HG03378 (cell line): Measurements from ENCODE around the gene EXOSC9.
A peak's percentile ranks its signal among the peaks of the same experiment; 100 is the strongest.
"Not testable (repeated sequence)": the region's sequence is repeated elsewhere in the genome, so short reads cannot be mapped to it uniquely, and the experiment has no call there.

ENCODE experiments used
- ATAC-seq: cut with Tn5 transposase; IDR thresholded peaks from one replicate; pipeline ENCODE4 v1.9.1; 2021; ENCODE audit warnings: mild to moderate bottlenecking, moderate library complexity; ENCODE audit not compliant: unreplicated experiment

EXOSC9 gene, protein sequence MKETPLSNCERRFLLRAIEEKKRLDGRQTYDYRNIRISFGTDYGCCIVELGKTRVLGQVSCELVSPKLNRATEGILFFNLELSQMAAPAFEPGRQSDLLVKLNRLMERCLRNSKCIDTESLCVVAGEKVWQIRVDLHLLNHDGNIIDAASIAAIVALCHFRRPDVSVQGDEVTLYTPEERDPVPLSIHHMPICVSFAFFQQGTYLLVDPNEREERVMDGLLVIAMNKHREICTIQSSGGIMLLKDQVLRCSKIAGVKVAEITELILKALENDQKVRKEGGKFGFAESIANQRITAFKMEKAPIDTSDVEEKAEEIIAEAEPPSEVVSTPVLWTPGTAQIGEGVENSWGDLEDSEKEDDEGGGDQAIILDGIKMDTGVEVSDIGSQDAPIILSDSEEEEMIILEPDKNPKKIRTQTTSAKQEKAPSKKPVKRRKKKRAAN

DNA sequence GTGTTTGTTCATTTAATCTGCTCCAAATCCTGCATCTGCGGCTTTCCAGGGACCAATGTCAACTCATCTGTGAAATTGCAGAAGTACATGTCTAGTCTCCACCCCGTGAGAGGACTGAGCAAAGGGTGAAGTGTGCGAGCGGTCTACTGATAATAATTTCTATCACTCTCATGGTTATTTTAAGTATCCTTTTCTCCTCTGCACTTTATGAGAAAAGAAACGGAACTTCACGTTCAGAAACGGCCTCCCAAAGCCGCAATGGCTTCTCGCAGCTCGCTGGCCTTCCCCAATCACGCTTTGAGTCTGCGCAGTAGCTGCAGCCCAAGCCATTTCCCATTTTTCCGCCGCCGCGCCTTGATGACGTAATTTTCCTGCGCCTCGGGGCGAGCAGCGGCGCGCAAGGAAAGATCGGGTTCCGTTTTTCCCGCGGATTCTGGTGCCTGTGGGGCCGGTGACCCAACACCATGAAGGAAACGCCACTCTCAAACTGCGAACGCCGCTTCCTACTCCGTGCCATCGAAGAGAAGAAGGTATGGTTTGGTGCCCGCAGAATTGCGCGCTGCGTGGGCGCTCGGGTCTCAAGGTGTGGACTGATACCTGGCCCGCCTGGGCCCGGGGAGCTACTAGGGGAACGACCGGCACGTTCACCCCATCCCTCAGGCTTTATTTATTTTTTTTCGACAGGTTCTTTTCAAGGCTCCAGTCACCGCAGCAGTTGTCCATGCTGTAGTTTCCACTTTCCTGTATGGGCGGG, at the start of gene EXOSC9:
TSS of gene EXOSC9 (plus strand) at position 363 of the 754 bp plus-strand sequence. CDS start at position 465, 102 bp downstream.
- ATAC-seq = peak; percentile 78

DNA sequence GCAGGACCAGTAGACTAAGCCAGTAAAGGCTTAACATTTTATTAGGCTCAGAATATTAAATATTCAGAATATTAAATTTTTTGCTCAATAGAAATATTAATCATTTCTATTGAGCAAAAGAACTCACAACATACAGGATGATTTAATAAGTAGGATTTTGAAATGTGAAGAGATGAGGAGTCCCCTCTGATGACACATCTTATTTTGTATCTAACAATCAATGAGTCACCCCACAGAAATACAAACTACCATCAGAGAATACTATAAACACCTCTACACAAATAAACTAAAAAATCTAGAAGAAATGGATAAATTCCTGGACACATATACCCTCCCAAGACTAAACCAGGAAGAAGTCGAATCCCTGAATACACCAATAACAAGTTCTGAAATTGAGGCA, 49.0 kb upstream of the EXOSC9 start:
- ATAC-seq = not testable (repeated sequence)

DNA sequence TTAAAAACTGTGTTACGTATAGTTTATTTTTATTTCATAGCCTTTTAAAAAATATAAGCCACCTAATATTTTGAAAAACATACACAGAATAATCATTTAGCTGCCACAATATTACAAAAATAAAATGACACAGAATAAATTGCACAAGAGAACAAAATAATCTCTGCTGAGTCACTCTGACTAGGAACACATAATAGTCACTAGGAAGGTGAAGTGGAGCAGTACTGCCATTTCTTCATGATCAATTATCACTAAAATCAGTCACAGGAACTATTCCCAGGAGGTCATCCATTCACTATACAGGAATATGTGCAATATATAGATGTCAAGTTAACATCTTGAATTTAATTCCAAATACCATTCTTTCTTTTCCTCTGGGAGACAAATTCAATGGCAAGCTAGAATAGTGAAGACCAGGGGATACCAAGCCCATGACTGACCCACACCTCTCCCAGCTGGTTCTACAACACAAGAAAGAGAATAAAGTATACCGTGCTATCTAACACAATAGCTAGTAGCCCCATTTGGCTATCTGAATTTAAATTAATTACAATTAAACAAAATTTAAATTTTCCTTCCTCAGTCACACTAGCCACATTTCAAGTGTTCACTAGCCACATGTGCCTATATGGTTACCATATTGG, 42.1 kb upstream of the EXOSC9 start:
- ATAC-seq = no peak

DNA sequence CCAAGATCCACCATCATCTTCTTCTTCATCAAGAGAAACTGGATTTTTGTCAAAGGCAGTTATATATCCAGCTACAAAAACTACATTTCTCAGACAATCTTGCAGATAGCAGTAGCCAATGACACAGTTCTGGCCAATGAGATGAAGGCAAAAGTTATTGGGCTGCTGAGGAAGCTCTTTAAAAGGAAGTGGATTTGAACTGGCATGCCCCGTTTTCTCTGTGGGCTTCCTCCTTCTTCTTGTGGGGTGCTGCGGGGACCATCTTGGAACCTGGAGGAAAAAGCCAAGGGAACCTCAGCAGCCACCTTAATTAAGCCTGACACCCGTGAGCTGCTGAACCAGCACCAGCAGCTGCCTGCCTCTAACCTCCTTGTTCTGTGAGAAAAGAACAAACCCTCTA, 40.9 kb upstream of the EXOSC9 start:
- no peak for ATAC-seq

DNA sequence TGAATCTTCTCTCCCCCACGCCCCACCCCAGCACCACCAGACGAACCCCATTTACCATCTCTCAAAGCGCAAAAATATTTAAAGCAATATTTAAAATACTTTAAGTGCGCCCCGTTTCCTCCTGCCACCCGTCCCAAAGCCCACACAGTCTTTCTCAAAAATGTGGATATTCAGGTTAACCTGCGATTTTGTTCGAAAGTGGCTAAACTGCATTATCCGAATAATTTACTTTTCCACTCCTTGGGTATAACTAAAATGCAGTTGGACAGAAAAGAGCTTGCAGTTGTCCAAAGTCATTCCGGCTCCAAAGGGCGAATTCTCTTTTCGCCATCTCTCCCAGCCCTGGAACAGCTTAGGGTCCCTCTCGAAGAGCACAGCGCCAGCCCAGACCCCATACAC, 36.8 kb upstream of the EXOSC9 start:
- ATAC-seq = no peak

DNA sequence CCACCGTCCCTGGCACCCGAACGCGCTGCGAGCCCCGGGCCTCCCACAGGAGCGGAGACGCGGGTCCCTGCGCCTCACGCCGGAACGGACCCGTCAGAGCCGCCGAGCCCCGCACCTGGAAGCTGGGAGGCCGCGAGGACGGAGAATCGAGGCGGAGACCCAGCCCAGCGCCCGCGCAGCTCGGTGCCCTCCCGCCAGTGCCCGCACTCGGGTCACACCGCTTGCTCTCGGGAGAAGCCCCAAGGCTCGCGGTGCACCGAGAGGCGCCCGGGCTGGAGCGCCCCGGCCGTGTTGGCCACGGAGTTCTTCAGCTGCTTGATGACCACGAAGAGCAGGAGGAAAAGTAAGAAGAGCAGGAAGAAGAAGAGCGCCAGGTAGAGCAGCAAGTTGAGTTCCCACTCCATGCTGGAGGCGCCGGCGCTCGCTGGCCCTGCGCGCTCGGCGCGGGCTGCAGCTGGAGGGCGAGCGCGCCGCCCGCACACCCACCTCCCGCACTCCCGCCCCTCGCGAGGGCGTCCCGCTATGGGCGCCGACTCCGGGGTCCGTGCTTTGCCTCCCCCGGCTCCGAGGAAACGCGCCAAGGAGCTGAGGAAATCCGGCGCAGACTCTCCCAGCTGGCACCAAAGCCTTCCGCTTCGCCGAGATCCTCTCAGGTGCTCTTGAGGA, 36.3 kb upstream of the EXOSC9 start, which contains the start of gene SMIM43:
TSS of gene SMIM43 (minus strand) at position 463 of the 666 bp plus-strand sequence. CDS start at position 404, 59 bp downstream.
- no peak for ATAC-seq

DNA sequence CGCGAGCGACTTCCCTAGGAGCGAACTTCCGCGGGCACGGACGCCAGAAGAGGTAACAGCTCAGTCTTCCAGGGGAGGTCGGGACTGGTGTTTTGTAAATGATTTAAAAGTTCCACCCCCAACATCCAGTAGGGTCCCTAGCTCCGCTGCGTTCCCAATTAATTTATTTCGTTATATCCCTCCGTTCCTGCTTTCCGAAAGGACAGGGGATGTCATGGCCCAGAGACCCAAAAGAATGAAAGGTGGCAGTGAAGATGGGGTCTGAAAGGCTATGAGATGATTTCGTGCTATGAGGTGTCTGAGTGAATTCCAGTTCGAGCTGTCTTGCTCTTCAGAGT, 35.8 kb upstream of the EXOSC9 start:
- no peak for ATAC-seq

DNA sequence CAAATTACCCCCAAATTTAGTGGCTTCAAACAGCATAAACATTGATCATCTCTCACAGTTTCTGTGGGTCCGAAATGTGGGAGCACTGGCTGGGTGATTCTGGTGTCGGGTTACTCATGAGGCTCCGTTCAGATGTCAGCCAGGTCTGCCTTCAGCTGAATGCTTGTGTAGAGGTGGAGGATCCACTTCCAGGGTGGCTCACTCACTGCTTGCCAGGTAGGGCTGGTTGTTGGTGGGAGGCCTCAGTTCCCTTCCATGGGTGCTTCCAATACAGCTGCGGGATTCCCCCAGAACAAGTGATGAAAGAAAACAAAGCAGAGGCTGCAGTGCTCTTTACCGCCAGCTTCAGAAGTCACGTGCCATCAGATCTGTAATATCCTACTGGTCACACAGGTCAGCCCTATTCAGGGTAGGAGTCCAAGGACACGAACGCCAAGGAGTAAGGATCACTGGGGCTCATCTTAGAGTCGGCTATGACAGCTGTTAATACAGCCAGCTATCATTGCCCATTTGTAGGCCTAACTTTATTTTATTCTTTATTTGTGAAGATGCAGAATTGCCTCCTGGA, 35.1 kb upstream of the EXOSC9 start:
- no peak for ATAC-seq

DNA sequence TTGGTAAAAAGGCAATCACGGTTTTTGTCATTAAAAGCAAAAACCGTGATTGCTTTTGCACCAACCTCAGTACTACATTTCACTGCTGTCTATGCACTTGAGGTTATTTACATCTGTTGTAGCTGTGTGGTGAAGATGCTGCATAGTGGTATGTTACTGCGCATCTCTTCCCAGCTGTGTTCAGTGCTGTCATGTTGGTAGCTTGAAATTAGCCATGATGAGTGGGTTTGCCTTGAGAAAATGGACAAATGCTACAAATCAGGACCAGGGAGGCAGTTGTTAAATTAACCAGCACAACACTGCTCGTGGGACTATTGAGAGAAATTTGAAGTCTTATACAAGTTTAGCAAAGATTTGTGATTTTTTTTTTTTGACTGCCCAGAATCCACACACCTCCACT, 34.0 kb upstream of the EXOSC9 start:
- ATAC-seq = no peak

DNA sequence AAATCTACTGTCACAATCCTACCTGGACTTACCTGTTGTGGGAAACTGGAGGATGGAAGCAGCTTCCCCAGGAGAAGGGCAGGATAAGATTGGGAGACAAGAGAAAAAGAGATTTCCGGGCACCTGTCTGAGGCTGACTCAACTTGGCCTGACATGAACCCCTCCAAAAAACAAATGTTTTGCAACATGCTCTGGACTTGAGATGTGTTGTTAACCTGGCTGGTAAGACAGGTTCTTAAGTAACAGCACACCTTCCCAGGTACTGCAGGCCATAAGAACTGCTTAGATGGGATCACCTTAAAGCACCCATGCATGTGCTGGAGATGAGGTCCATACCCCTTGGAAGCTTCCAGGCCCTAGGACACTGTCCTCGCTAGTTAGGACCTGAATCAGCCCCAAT, 31.8 kb upstream of the EXOSC9 start:
- ATAC-seq = no peak

DNA sequence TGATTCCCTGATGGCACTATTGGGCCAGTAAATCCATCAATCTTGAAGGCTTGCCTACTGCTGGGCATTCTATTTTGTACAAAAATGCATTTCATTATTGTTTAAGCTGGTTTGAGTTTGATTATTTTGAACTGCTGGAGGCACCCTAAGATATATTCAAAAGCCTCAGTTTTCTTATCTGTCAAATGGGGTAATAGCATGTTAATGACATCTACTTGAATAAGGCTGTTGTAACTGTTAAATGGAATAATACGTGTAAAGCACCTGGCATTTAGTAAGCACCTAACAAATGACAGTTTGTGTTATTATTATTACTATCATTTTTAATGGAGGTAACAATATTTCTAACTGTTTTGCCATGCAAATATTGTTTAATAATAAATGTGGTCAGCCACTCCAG, 29.3 kb upstream of the EXOSC9 start:
- ATAC-seq = no peak

DNA sequence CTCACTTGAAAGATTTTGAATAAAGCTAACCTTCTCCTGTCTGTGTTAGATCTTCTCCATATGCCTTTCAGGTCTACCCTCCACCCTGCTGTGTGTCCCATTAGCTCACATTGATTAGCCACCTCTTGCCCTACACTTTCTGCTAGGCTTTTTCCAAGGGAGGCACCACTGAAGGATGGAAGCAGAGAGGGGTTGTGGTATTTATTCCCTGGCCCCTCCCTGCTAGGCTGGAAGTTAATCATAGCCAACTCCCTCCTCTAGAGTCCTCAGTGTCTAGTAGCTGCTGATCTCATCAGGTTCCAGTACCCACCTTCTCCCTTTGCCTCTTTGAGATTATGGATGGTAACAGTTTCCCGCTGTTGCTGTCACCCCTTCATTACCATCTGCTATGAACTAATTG, 27.2 kb upstream of the EXOSC9 start:
- ATAC-seq = no peak

DNA sequence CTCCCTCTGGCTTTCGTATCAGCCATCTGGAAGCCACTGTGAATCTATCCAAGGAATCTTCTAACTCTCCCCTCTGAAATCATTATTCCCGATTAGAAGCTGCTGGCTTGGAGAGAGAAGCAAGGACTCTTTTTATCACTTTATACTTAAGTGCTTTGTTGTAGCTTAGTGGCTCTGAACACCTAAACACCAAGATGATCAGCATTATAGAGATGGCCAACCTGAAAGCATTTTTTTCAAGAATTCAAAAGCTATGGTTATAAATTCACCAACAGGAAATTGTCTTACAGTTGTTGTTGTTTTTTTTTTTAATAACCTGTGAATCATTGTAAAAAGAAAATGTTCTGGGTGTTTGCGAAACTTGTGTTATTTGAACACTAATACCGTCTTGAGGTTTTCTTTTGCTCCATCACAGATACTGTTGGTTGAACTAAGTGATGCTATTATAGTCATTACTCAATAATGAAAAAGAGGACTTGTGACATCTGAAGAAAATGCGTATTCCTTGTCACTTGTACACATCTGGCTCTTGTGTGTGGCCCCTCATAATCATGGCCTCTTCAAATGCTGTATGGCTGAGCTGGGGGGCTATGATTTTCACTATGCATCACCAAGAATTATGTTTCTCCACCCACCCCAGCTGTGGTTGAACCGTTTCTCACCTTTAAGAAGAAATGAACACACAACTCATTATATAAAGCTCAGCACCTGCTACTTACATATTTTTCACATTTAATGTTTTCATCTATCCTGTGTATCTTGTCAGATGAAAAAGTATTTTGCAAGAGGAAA, 24.3 kb upstream of the EXOSC9 start:
- no peak for ATAC-seq

DNA sequence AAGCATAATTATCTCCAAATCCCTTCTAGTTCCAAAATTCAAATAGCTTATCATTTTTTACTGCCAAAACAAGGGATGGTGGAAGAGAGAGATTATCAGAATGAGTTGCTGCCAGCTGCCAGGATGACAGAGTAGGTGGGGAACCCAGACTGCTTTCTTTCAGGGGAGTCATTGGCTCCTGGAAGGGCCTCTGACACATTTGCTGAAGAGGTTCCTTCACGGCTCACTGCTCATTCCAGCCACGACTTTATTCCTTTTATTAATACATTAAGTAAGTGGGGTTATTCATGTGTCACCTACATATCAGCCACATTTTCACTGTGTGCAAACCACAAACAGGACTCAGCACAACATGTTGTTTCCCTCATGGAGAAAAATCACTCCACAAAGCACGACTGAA, 23.5 kb upstream of the EXOSC9 start:
- peak; percentile 59 for ATAC-seq

DNA sequence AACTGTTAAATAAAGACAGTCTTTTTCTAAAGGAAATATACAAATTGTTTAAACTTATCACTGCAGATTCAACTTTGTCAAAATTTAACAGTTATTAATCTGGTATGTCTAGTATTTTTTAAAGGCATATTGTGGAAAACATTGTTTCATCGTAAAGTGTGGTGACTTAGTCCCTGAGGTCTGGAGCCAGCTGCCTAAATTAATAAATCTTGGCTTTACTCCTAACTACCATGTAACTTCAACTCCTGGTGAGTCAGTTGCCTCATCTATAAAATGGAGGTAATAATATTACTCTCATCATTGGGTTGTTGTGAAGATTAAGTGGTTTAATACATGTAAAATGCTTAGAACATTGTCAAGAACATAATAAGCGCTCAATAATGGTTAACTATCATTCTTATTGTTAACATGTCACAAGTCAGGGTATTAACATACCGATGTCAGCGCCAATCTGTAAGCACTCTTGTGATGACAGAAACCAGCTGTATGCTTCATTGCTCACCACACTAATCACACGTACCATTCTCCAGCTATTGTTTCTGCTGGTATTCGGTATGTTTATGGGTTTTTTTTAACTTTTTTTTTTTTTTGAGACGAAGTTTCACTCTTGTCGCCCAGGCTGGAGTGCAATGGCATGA, 22.0 kb upstream of the EXOSC9 start:
- no peak for ATAC-seq

DNA sequence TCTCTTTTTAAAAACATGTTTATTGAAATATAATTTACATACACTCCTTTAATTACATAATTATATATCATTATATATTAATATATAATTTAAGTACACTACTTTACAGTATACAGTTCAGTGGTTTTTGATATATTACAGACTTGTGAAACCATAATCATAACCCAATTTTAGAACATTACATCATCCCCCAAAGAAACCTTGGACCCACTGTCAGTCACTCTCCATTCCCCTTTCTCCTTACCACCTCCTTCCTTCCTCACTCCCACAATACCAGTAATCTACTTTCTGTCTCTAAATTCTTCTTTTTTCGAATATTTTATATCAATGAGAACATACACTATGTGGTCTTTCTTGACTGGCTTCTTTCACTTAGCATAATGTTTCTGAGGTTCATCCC, 17.9 kb upstream of the EXOSC9 start:
- no peak for ATAC-seq

DNA sequence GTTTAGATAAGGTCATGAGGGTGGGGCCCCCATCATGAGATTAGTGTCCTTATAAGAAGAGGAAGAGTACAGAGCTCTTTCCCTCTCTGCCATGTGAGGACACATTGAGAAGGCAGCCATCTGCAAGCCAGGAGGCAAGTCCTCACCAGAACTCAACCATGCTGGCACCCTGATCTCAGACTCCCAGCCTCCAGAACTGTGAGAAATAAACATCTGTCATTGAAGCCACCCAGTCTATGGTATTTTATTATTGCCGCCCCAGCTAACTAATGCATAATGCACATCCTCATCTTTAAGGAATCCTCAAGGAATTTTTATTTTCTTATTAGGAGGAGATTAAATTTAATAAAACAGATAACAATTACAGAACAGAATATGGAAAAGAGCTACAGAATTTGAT, 16.7 kb upstream of the EXOSC9 start:
- no peak for ATAC-seq

DNA sequence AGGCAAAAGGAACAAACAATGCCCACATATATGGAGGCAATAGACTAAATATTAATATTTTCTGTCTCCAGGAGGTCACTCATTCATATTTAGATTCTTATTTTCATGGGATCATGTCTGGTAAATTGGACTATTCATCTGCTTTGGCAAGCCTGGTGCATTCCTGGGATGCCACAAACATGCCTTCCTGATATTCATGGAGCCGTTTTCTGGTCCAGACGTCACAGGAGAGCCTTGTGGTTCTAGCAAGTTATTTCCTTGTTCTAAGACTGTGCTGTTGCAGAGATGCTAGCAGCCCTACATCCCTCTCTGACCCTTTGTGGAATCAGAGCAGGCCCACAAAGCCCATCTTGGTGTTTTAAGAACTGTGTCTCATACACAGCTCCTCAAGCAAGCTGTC, 16.1 kb upstream of the EXOSC9 start:
- no peak for ATAC-seq

DNA sequence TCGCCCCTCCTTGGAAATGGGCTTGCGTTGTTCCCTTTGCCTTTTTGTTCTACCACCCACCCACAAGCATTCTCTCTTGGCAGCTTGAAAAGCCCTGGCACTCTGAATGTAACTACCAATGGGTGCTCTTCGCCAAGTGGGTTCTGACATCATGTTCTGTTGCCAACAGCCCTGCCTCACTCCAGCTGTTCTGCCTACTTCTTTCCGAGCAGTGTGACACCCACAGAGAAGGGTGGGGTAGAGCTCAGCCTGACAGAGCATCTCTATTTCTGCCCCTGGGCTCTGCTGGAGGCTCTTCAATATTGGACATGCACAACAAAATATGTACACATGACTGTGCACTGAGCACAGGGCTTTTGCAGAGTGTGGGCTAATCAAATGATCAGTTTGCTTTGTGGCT, 15.6 kb upstream of the EXOSC9 start:
- no peak for ATAC-seq

DNA sequence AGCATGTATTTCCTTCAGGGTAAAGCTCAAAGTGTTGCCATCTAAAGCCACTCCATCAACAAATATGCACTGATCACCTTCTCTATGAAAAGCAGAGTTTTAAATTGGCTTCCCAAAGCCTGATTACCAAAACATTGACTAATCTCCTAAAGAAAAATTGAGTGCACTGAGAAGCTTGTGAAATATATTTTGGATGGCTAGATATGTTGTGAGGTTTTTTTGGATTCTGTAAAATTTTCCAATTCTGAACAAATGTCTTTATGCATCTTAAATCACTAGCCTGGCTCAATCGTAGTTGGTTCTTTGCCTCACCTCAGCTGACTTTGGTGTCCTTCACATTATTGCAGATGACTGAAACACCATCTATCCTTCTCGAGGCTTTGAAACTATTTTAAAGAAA, 14.9 kb upstream of the EXOSC9 start:
- ATAC-seq = no peak
